GM11168 (cell line): ENCODE data around the gene CCDC171.

Source experiments
- in situ Hi-C: fragments of 300-500 bp; cut with MboI; formaldehyde crosslinking; loops from one replicate; pipeline ENCODE4 v1.12.0; 2022; ENCODE audit warnings: low sequenced_read_pairs; ENCODE audit not compliant: unreplicated experiment

The CCDC171 gene

DNA sequence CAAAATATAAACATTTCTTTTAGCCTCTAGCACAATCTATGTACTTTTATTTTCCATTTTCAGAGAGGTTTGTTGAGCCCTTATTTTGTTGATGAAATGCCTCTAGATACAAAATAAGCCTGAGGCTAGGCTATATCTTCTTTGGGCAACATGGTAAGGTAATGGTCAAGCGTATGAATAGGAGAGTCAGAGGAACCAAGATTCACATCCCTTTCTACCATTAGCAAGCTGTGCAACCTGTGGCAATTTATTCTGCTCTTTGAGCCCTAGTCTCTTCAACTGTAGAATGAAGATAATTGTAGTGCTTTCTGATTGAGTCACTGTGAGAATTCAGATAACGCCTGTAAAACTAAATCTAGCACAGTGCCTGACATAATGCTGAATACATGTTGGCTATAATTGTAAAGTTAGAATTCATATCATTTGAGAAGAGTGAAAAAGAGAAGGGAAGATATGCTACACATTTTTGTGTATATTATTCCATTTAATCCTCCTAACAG lies 412.5 kb downstream of the CCDC171 start:
- in situ Hi-C loops, result no loop called here

DNA sequence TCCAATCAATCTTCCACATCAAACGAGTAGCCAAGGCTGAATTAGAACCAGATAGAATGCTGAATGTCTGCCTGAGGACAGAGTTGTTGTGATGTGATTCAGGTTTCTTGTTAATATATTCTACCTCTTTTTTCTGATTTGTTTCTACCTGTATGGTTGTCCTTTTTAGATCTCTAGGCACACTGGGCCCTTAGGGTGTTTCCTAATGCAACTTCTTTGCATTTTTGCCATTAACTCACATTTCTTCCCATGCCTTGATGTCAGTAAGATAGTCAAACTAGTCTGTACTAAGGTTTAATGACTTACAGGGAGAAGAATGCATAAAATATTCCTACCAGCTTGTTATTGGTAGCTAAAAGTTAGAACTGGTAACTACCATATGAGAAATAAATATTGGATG lies 413.6 kb downstream of the CCDC171 start:
- in situ Hi-C loops, result no loop called here

DNA sequence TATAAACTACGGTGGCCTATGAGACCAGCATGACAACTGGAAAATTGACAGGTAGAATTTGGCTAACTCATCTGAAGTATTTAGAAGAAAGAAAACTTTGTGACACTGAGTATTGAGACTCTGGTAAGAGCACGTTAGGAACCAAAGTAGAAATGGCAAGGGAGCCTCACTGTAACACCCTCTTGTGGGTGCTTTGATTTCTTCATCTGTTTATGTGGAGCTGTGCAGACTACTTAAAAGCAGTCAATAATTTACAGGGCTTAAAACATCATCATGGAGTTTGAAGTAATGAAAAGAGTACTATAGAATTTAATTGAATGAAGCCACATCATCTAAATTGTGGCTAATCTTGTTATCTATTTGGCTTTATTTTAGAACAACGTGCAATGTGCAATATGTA lies 414.2 kb downstream of the CCDC171 start:
- in situ Hi-C loops, result no loop called here

DNA sequence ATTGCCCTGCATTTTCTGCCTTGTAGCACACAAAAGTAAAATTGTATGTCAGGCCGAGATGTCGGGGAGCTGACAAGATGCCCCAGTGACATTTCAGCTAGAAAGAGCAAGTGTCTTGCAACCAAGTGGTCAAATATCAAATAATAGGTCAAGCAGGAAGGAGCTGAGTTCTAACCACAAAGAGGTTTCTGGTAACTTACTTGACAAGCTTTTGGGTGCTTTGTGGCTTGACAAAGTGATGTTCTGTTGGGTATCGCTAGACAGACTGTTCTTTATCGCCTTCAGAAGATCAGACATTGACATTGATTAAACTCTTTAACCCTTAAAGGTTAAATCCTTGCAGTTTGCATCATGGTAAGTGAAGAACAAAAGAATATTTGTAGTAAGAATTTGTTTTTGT lies 419.9 kb downstream of the CCDC171 start:
- in situ Hi-C loops, result no loop called here

DNA sequence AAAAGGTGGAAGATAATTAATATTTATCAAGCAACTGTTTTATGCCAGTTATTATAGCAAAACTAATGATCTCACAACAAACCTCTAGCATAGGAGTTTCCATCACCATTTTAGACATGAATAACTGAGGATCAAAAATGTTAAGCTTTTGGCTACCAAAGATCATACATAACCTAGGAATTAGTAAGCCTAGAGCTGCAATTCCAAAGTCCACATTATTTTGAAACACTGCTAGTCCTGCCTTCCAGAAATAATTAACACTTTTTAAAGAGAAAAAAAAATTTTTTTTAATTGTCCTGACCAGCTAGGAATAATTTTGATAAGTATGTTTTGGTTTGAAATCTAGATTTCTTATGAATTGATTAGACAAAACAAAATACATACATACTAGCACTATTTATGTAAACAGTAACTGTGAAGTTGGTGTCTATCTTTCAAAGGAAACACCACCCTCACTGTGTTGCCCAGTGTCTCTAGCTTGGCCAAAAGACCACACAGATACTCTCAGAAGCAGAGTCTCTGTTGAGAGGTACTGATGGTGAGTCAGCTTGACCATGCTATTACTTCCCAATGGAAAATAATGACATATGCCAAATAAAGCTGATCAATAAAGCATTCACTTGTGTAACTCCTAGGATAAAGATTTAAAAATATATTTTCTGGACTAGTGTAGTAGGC lies 422.4 kb downstream of the CCDC171 start:
- in situ Hi-C loops, result no loop called here

DNA sequence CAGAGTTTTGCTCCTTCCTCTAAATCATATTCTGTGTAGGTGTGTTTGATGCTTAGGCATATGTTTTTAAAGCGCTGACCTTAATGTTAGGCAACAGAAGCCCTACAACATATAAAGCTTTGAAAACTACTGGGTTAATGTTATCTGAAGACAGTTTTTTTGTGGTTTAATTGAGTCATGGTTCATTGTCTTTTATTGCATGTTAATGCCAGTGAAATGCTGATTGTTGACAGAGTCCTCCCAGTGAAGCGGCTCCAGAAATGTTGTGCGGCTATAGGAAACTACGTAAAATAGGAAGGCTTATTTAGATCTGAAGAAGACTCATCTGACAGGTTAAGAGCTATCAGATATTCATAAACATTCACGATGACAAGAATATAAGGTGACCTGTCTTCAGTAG lies 424.6 kb downstream of the CCDC171 start:
- in situ Hi-C loops, result no loop called here

DNA sequence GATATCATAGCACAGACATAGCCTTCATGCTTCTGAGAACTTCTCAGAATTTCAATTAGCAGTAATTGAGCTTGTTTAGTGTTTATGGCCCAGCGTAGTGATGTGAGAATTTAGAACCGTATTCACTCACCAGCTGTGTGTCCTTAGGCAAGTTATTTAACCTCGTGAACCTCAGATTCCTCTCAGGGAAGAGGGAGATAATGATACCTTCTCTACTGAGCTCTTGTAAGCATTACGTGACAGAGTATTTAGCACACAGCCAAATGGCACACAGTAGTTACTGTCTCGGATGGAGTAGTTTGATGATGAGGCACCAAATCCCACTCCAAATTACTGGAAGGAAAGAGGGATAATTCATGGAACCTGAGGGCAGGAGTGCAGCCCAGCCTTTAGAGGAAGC lies 429.3 kb downstream of the CCDC171 start:
- in situ Hi-C loops, result no loop called here

DNA sequence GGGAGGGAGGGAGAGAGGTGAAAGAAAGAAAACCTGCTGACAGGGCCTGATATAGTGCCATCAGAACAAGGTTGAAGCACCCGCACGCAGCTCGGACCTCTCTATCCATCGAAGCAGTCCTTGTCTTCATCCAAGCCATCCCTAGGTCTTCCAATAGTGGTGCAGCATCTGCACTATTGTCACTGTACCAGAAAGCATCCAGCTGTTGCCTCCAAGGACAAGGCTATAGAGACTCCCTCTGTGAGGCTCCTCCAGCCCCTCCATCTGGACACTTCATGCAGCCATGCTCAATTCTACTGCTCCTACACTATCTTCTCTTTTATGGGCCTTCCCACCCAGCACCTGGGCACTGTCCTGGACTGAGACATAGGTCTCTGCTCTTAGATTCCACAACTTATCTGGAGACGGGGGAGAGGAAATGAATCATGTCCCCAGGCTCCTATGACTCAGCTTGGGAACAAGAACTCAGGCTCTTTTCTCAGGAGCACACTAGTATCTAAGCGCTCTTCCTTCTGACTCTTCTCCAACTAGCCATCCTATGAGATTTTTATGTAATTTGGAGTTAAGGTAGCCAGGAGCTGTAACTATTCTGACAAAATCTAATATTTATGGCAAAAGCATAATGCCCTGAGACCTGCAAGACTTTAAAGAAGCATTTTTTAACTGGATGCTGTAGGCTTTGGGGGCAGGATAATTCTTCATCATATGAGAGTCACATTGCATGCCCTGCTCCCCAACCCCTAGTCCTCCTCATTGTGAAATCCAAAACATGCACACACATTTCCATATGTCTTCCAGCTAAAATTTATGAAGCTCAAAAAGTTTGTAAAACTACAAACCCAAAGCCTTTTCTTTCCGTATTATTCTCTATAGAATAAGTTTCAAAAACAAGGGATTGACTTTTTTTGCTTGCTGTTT lies 446.8 kb downstream of the CCDC171 start:
- in situ Hi-C loops, result no loop called here

DNA sequence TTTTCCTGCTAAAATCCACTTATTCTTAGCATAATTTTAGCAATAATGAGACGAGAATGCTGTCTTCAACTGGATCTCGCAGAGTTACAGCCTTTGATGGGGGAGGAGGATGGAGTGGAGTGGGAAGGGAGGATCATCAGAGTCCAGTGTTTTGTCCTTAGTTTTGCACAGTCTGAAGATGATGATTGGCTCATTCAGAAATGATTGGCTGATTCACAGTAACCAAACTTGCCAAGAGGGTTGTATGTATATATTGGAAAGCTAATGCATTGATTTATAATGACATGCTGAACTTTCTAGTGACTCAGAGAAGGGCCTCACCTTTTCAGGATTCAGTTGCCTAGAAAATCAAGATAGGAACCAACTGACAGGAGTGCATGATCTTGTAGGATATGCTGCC lies 448.0 kb downstream of the CCDC171 start:
- in situ Hi-C loops, result no loop called here

DNA sequence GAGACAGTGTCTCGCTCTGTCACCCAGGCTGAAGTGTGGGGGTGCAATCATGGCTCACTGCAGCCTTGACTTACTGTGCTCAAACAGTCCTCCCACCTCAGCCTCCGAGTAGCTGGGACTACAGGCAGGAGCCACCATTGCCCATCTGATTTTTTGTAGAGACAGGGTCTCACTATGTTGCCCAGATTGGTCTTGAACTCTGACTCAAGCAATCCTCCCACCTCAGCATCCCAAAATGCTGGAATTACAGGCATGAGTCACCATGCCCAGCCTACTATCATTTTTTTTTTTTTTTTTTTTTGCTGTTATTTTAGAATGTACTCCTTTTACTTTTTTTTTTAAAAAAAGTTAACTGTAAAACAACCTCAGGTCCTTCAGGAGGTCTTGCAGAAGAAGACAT lies 449.0 kb downstream of the CCDC171 start:
- in situ Hi-C loops, result no loop called here

DNA sequence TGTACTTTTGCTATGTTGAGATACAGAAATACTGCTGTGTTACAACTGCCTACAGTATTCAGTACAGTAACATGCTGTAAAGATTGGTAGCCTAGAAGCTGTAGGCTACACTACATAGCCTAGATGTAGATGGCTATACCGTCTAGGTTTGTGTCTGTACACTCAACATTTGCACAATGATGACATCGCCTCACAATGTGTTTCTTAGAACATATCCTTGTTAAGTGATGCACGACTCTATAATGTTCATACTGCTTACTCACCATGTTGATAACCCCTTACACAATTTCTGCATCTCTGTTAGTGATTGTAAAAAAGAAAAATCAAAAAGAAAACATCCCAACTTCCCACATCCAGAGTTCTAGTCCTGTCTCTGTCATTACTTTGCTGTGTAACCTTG lies 450.0 kb downstream of the CCDC171 start:
- in situ Hi-C loops, result no loop called here

DNA sequence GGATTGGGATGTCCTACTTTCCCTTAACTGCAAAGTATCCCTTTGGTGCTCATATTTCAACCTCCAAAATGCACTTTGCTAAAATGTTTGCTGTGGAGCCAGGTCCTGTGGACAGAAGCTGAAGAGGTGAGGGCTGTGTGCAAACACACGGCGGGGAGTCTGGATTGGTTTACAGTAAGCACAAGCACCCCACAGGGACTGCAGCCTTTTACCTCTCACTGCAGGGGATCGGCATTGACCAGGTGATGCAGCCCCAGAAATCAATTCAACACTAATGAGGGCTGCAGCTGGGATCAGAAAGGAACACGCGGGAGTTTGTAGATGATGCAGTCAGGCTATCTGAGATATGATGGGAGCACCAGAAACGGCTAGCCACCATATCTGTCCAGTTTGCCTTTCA lies 450.9 kb downstream of the CCDC171 start:
- in situ Hi-C loops, result no loop called here

DNA sequence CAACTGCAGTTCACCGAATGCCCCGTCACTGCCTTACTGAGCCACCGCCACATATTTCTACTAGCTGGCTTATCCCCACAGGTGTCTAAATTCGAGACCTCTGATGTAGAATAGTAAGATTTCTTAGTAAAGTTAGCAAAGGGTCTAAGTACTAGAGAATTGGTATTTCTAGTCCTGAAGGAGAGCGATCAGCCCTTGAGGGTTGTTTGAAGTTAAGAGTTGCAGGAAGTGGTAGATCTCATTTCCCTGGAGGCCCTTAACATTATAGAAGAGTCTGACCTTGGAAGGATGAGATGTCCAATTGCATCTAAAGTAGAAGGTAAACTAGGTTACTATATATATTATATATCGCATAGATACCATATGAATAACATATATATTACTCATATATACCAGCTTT lies 451.8 kb downstream of the CCDC171 start:
- in situ Hi-C loops, result no loop called here

DNA sequence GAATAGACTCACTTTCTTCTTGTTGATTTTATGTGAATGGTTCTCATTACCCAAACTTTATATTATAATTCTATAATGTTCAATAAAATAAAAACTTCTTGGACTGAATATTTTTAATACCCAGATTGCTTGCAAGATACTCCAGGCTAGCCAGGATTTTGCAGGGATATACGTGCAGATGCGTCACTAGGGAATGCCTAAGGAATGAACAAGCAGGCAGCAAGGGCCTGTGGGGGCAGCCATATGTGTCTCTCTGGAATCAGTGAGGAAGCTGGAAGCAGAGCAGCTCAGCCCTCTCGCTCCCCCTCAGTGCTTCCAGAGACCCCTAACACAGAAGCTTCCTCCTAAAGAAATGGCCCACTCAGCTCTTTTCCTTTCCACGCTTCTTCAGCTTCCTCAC lies 457.4 kb downstream of the CCDC171 start:
- in situ Hi-C loops, result no loop called here

DNA sequence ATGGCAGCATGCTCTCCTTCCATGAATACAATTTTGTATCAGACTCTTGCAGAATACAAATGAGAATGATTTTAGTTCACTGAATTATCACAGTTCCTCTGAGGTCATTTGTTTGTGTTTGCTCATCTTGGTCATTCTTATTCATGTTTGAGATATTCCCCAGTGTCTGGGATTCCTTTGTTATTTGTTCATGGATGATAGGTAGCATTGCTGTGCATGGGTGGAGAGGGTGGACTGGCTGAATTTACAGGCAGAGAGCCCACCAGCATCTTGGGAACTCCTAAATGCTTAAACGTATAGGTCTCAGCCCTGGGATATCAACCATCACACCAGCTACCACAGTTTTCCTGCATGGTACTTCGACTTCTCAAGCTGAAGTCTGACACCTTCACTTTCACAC lies 459.8 kb downstream of the CCDC171 start:
- in situ Hi-C loops, result no loop called here

DNA sequence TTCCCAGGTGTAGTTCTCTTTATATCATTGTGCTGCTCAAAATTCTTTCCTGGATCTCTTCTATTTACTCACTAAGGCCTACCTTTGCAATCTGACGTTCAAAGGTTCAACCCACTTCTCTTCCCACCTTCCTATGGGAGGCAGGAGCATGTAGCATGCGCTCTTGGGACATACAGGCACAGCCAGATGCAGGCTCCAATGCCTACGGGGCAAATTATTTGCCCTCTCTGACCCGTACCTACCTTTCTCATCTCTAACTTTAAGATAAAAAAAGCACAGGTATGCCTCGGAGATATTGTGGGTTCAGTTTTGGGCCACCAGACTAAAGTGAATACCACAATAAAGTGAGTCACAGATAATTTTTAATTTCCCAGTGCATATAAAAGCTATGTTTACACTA lies 460.5 kb downstream of the CCDC171 start:
- in situ Hi-C loops, result no loop called here

DNA sequence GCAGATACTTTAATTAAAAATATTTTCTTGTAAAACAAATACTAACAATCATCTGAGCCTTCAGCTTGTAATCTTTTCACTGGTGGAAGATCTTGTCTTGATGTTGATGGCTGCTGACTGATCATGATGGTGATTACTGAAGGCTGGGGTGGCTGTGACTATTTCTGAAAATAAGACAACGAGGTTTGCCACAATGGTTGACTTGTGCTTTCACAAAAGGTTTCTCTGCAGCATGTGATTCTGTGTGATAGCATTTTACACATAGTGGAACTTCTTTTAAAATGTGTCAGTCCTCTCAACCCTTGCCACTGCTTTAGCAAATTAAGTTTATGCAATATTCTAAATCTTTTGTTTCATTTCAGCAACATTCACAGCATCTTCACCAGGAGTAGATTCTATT lies 461.0 kb downstream of the CCDC171 start:
- in situ Hi-C loops, result no loop called here

DNA sequence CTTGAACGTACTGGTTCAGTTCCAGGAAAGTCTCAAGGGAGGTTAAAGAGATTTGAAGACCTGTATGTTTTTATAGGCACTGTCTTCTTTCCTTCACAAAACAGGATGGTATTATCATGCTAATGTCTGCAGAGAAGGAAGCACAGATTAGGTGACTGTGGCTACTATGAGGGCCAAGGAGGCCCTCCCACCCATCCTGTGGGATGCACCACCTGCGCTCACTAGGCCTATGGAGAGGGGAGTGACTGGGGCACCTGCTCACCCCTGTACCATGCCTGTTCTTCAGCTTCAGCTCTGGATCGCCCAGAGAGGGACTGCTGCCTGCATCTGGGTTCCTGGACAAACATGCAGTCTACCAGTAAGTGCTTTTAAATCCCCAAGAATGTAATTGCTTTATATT lies 469.4 kb downstream of the CCDC171 start:
- in situ Hi-C loops, result no loop called here

DNA sequence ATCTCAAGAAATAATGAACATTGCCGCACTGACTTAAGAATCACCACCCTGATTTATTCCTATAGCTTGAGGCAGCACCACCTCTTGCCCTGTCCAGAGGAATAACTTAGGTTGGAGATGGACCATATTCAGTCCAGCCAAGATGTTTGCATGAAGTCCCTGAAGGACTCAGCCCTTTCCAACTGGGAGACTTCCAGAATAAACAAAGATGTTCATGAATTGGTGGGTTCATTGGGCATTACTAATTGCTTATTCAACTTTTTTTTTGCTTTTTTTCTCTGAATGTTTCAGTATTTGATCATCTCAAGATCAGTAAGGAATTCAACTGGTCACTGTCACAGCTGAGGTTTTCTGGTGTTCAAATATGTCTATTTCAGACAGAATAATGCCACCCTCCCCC lies 470.6 kb downstream of the CCDC171 start:
- in situ Hi-C loops, result no loop called here
